Measurements from ENCODE around the gene RTL9. TPM values are rescaled to one million over a fixed set of nuclear protein-coding genes. Genes with fewer than 3 reads are reported as not detected.

RTL9 gene
- total and polyA plus RNA-seq, 9 of the 15 experiments (the other 6 are each of a cell fraction or from before 2014, with no cell fraction given): 0.04 to 0.35 (median 0.13) TPM; not detected in 1

GRCh38 chrX:110373310-110373709 lies 14.7 kb downstream of the RTL9 start (continued):
- TF ChIP-seq ZNF592 (IDR thresholded peaks at IDR 0.05): peak; percentile 82
- TF ChIP-seq NEUROD1 (IDR thresholded peaks at IDR 0.05; ENCODE audit: borderline replicate concordance, low read depth, low read length, partially characterized antibody): no peak
- TF ChIP-seq DPF2 (IDR thresholded peaks at IDR 0.05): peak; percentile 78
- TF ChIP-seq E2F1 (CRISPR knock-in tag; IDR thresholded peaks at IDR 0.05): no peak
- no peak for TF ChIP-seq HNRNPH1 (optimal IDR thresholded peaks at IDR 0.05; ENCODE audit: low read depth, low read length)
- TF ChIP-seq SMARCE1 (IDR thresholded peaks at IDR 0.05): 0 out of 2 replicates have a peak, but pooled peaks have one; percentile 36
- TF ChIP-seq ZNF324 (CRISPR knock-in tag; IDR thresholded peaks at IDR 0.05): no peak
- TF ChIP-seq GABPB1 (CRISPR knock-in tag; IDR thresholded peaks at IDR 0.05): no peak
- TF ChIP-seq ZNF121 (CRISPR knock-in tag; conservative IDR thresholded peaks at IDR 0.05): no peak
- TF ChIP-seq KLF16 (IDR thresholded peaks at IDR 0.05): peak; percentile 19; the same call in 1 of the 2 replicates
- TF ChIP-seq DDX20 (tag; IDR thresholded peaks at IDR 0.05; ENCODE audit: low read depth): no peak
- TF ChIP-seq, protein P1, sequence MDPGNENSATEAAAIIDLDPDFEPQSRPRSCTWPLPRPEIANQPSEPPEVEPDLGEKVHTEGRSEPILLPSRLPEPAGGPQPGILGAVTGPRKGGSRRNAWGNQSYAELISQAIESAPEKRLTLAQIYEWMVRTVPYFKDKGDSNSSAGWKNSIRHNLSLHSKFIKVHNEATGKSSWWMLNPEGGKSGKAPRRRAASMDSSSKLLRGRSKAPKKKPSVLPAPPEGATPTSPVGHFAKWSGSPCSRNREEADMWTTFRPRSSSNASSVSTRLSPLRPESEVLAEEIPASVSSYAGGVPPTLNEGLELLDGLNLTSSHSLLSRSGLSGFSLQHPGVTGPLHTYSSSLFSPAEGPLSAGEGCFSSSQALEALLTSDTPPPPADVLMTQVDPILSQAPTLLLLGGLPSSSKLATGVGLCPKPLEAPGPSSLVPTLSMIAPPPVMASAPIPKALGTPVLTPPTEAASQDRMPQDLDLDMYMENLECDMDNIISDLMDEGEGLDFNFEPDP (CRISPR knock-in tag; IDR thresholded peaks at IDR 0.05): no peak
- no peak for TF ChIP-seq ZFPM2 (CRISPR knock-in tag; IDR thresholded peaks at IDR 0.05)
- TF ChIP-seq NONO (IDR thresholded peaks at IDR 0.05; ENCODE audit: low read depth in 2 of 2, low read length in 1 of 2): no peak
- TF ChIP-seq KDM2B (CRISPR knock-in tag; IDR thresholded peaks at IDR 0.05): no peak

Measured in K562 (cell line).